ENCODE results near the gene UBALD1. TPM values are rescaled to one million over a fixed set of nuclear protein-coding genes. Genes with fewer than 3 reads are reported as not detected.

The UBALD1 gene
- total and polyA plus RNA-seq, 9 of the 15 experiments (the other 6 are each of a cell fraction or from before 2014, with no cell fraction given), result 1.3 to 38.0 (median 6.2) TPM; not detected in 2

DNA sequence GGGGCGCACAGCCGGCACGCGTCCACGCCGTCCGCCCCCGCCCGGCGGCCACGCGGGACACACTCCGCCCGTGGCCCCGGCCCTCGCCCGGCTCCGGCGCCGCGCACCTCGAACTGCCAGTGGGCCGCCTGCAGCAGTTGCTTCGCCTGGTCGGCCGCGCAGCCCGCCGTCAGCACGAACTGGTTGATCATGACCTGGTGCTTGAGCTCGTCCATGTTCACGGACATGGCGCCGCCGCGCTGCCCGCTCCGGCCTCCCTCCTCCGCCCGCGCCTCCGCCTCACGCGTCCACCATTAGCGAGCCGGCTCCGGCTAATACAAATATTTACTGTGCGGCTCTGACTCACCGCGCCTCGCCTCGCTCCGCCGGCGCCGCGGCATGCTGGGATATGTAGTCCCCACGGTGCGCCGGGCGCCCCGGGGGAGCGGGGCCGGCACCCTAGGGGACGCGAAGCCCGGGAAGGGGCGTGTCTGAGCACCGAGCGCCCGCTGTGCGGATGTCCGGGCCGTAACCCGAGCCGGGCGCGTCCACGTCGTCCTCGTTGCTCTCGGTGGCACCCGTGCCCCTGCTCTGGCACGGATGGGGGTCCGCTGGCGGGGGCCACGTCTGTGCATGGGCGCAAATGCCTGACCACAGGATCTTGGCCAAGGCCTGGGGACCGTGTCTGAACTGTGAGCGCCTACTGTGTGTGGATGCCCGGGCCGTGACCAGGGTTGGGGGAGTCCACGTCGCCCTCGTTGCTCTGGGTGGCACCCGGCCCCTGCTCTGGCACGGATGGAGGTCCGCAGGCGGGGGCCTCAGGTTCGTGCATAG is at the start of gene UBALD1 (continued):
- TF ChIP-seq GATAD2B (IDR thresholded peaks at IDR 0.05; ENCODE audit: borderline replicate concordance), result peak; percentile 94
- no peak; the same call in 1 of the 2 replicates for TF ChIP-seq RB1 (IDR thresholded peaks at IDR 0.05; ENCODE audit: low read depth)
- TF ChIP-seq MXI1 (IDR thresholded peaks at IDR 0.05; ENCODE audit: low read depth, low read length), result 0 out of 2 replicates have a peak, but pooled peaks have one; percentile 26
- peak; percentile 83 for TF ChIP-seq ATF7 (IDR thresholded peaks at IDR 0.05)
- TF ChIP-seq ARNT (IDR thresholded peaks at IDR 0.05), result no peak
- TF ChIP-seq ETV6 (IDR thresholded peaks at IDR 0.05; ENCODE audit: borderline replicate concordance in 1 of 2, low read depth in 2 of 2, low read length in 1 of 2), result no peak
- TF ChIP-seq ETV6 (CRISPR knock-in tag; IDR thresholded peaks at IDR 0.05; ENCODE audit: borderline replicate concordance), result 0 out of 2 replicates have a peak, but pooled peaks have one; percentile 33
- TF ChIP-seq, protein P1, sequence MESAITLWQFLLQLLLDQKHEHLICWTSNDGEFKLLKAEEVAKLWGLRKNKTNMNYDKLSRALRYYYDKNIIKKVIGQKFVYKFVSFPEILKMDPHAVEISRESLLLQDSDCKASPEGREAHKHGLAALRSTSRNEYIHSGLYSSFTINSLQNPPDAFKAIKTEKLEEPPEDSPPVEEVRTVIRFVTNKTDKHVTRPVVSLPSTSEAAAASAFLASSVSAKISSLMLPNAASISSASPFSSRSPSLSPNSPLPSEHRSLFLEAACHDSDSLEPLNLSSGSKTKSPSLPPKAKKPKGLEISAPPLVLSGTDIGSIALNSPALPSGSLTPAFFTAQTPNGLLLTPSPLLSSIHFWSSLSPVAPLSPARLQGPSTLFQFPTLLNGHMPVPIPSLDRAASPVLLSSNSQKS (CRISPR knock-in tag; IDR thresholded peaks at IDR 0.05), result no peak
- TF ChIP-seq CBX3 (IDR thresholded peaks at IDR 0.05; ENCODE audit: borderline replicate concordance in 1 of 2, low read length in 2 of 2), result no peak
- peak; percentile 69 for TF ChIP-seq SIN3B (IDR thresholded peaks at IDR 0.05; ENCODE audit: low read depth)
- no peak for TF ChIP-seq LCOR (CRISPR knock-in tag; IDR thresholded peaks at IDR 0.05)
- TF ChIP-seq CHD1 (IDR thresholded peaks at IDR 0.05; ENCODE audit: low read length), result peak; percentile 90
- 0 out of 2 replicates have a peak, but pooled peaks have one; percentile 39 for TF ChIP-seq ZNF24 (IDR thresholded peaks at IDR 0.05)
- TF ChIP-seq STAT5A (IDR thresholded peaks at IDR 0.05; ENCODE audit: borderline replicate concordance, low read length), result no peak
- TF ChIP-seq SAFB (IDR thresholded peaks at IDR 0.05; ENCODE audit: borderline replicate concordance, low read depth, low read length), result peak; percentile 93
- TF ChIP-seq ELF1 (tag; IDR thresholded peaks at IDR 0.05), result no peak
- TF ChIP-seq ZBTB1 (CRISPR knock-in tag; IDR thresholded peaks at IDR 0.05; ENCODE audit: borderline replicate concordance, low read depth), result peak; percentile 12; the same call in 1 of the 2 replicates
- peak; percentile 71; the same call in 1 of the 2 replicates for TF ChIP-seq SP1 (CRISPR knock-in tag; IDR thresholded peaks at IDR 0.05)
- TF ChIP-seq NR3C1 (CRISPR knock-in tag; IDR thresholded peaks at IDR 0.05), result 0 out of 2 replicates have a peak, but pooled peaks have one; percentile 42
- peak; percentile 86 to 91 for TF ChIP-seq FOXA3 (CRISPR knock-in tag; conservative IDR thresholded peaks at IDR 0.05 in 1 of 2, IDR thresholded peaks at IDR 0.05 in 1 of 2)
- TF ChIP-seq NFIC (IDR thresholded peaks at IDR 0.05), result 0 out of 2 replicates have a peak, but pooled peaks have one; percentile 19
- TF ChIP-seq, protein P2, sequence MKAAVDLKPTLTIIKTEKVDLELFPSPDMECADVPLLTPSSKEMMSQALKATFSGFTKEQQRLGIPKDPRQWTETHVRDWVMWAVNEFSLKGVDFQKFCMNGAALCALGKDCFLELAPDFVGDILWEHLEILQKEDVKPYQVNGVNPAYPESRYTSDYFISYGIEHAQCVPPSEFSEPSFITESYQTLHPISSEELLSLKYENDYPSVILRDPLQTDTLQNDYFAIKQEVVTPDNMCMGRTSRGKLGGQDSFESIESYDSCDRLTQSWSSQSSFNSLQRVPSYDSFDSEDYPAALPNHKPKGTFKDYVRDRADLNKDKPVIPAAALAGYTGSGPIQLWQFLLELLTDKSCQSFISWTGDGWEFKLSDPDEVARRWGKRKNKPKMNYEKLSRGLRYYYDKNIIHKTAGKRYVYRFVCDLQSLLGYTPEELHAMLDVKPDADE (conservative IDR thresholded peaks at IDR 0.05; ENCODE audit: control insufficient read depth, low read depth, low read length), result peak; percentile 95
- peak; percentile 65 for TF ChIP-seq BHLHE40 (IDR thresholded peaks at IDR 0.05; ENCODE audit: low read length)
- TF ChIP-seq STAT5B (CRISPR knock-in tag; IDR thresholded peaks at IDR 0.05), result no peak
- peak; percentile 43 to 74; a peak in 2 of 4 replicates for TF ChIP-seq SIN3A (IDR thresholded peaks at IDR 0.05; ENCODE audit: borderline replicate concordance in 2 of 2, control insufficient read depth in 1 of 2, low read depth in 2 of 2, low read length in 2 of 2)
- TF ChIP-seq CREB1 (IDR thresholded peaks at IDR 0.05), result peak; percentile 85
- peak; percentile 76; the same call in 1 of the 2 replicates for TF ChIP-seq CREB1 (CRISPR knock-in tag; IDR thresholded peaks at IDR 0.05)
- peak; percentile 84 for TF ChIP-seq POLR2AphosphoS5 (IDR thresholded peaks at IDR 0.05; ENCODE audit: control insufficient read depth, insufficient read depth, low read depth, low read length)
